ENCODE measurements around the gene RASIP1.

The RASIP1 gene

DNA sequence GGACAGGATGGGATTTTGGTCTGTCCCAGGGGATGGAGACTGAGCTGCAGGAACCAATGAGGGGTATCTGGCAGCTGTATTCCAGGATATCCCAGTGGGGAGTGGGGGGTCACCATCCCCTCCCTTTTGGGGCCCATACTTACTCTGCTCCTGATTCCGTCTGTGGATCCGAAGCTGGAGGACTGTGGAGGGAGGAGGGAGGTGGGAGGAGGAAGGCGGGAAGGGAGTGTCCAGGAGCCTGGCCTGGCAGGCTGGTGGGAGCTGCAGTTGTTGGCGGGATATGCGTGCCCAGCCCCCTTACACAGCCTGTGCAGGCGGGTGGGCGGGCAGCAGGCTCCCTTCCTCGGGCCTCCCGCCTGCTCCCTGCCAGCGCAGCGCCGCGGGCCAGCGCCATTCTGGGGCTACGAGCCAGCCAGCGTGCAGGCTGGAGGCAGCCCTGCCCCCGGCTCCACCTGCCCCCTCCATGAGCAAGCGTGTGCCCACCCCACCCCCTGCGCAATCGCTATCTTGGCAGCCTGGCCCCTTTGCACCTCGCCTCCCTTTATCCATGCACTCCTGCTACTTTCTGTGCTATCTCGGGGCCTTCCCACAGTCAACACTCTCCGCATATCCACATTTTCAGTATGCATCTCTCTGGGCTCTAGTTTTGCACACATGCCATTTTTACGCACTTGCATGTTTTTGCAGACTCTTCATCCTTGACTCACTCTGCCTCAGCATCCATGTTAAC, 23.7 kb downstream of the RASIP1 start (continued):
- TF ChIP-seq ZNF280C (tag by site-specific recombination; IDR thresholded peaks at IDR 0.05) (no peak), ZNF239 (tag by site-specific recombination; IDR thresholded peaks at IDR 0.05) (no peak), IKZF3 (tag by site-specific recombination; IDR thresholded peaks at IDR 0.05) (peak; percentile 95), ZNF558 (tag by site-specific recombination; IDR thresholded peaks at IDR 0.05) (no peak), ZSCAN5A (tag by site-specific recombination; IDR thresholded peaks at IDR 0.05) (no peak), ZNF610 (tag by site-specific recombination; IDR thresholded peaks at IDR 0.05; ENCODE audit: borderline replicate concordance) (no peak), ZNF248 (tag by site-specific recombination; IDR thresholded peaks at IDR 0.05) (no peak), ZNF266 (tag by site-specific recombination; IDR thresholded peaks at IDR 0.05; ENCODE audit: low read depth) (no peak), TRIM28 (IDR thresholded peaks at IDR 0.05; ENCODE audit: borderline replicate concordance, low read length) (no peak), ZNF654 (tag by site-specific recombination; IDR thresholded peaks at IDR 0.05; ENCODE audit: low read depth) (no peak), ZNF311 (tag by site-specific recombination; IDR thresholded peaks at IDR 0.05; ENCODE audit: borderline replicate concordance) (no peak), ZNF514 (tag by site-specific recombination; IDR thresholded peaks at IDR 0.05) (no peak), PRDM2 (tag by site-specific recombination; IDR thresholded peaks at IDR 0.05; ENCODE audit: borderline replicate concordance) (no peak), GLIS2 (tag by site-specific recombination; IDR thresholded peaks at IDR 0.05) (peak; percentile 87; the same call in 1 of the 2 replicates), ZNF701 (tag by site-specific recombination; IDR thresholded peaks at IDR 0.05) (no peak), ZNF221 (tag by site-specific recombination; IDR thresholded peaks at IDR 0.05; ENCODE audit: borderline replicate concordance) (no peak), ZBTB21 (tag by site-specific recombination; IDR thresholded peaks at IDR 0.05) (no peak)
- TF ChIP-seq, protein P1, sequence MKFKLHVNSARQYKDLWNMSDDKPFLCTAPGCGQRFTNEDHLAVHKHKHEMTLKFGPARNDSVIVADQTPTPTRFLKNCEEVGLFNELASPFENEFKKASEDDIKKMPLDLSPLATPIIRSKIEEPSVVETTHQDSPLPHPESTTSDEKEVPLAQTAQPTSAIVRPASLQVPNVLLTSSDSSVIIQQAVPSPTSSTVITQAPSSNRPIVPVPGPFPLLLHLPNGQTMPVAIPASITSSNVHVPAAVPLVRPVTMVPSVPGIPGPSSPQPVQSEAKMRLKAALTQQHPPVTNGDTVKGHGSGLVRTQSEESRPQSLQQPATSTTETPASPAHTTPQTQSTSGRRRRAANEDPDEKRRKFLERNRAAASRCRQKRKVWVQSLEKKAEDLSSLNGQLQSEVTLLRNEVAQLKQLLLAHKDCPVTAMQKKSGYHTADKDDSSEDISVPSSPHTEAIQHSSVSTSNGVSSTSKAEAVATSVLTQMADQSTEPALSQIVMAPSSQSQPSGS (tag by site-specific recombination; IDR thresholded peaks at IDR 0.05; ENCODE audit: low read depth) = no peak
- TF ChIP-seq, protein P2, sequence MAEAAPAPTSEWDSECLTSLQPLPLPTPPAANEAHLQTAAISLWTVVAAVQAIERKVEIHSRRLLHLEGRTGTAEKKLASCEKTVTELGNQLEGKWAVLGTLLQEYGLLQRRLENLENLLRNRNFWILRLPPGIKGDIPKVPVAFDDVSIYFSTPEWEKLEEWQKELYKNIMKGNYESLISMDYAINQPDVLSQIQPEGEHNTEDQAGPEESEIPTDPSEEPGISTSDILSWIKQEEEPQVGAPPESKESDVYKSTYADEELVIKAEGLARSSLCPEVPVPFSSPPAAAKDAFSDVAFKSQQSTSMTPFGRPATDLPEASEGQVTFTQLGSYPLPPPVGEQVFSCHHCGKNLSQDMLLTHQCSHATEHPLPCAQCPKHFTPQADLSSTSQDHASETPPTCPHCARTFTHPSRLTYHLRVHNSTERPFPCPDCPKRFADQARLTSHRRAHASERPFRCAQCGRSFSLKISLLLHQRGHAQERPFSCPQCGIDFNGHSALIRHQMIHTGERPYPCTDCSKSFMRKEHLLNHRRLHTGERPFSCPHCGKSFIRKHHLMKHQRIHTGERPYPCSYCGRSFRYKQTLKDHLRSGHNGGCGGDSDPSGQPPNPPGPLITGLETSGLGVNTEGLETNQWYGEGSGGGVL (tag by site-specific recombination; IDR thresholded peaks at IDR 0.05) = peak; percentile 90
- TF ChIP-seq, protein P3, sequence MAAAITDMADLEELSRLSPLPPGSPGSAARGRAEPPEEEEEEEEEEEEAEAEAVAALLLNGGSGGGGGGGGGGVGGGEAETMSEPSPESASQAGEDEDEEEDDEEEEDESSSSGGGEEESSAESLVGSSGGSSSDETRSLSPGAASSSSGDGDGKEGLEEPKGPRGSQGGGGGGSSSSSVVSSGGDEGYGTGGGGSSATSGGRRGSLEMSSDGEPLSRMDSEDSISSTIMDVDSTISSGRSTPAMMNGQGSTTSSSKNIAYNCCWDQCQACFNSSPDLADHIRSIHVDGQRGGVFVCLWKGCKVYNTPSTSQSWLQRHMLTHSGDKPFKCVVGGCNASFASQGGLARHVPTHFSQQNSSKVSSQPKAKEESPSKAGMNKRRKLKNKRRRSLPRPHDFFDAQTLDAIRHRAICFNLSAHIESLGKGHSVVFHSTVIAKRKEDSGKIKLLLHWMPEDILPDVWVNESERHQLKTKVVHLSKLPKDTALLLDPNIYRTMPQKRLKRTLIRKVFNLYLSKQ (tag by site-specific recombination; IDR thresholded peaks at IDR 0.05; ENCODE audit: borderline replicate concordance) = no peak
